Measurements from ENCODE around the gene FAM53B.

The FAM53B gene

GRCh38 chr10:124665091-124665490 is 79.1 kb downstream of the FAM53B start:
- no peak for DNase-seq (ENCODE audit: low read depth, low spot score)

GRCh38 chr10:124663766-124664360 is 80.3 kb downstream of the FAM53B start:
- no peak for DNase-seq (ENCODE audit: low read depth, low spot score)

- no peak for DNase-seq (ENCODE audit: low read depth, low spot score)
These were observed 81.0 kb downstream of the FAM53B start for GRCh38 chr10:124663228-124663627.

GRCh38 chr10:124661660-124662180 is 82.5 kb downstream of the FAM53B start:
- no peak for DNase-seq (ENCODE audit: low read depth, low spot score)

- no peak for DNase-seq (ENCODE audit: low read depth, low spot score)
These were observed 83.6 kb downstream of the FAM53B start for GRCh38 chr10:124660404-124661125.

- no peak for DNase-seq (ENCODE audit: low read depth, low spot score)
These were observed 84.8 kb downstream of the FAM53B start for GRCh38 chr10:124659380-124659779.

GRCh38 chr10:124658591-124659242 is 85.5 kb downstream of the FAM53B start:
- no peak for DNase-seq (ENCODE audit: low read depth, low spot score)

- DNase-seq (ENCODE audit: low read depth, low spot score): no peak
These were observed 86.4 kb downstream of the FAM53B start for GRCh38 chr10:124657806-124658205.

GRCh38 chr10:124656541-124656940 is 87.6 kb downstream of the FAM53B start:
- no peak for DNase-seq (ENCODE audit: low read depth, low spot score)

- DNase-seq (ENCODE audit: low read depth, low spot score): no peak
These were observed 88.1 kb downstream of the FAM53B start for GRCh38 chr10:124656113-124656490.

GRCh38 chr10:124655191-124656112 is 88.7 kb downstream of the FAM53B start:
- DNase-seq (ENCODE audit: low read depth, low spot score): no peak

GRCh38 chr10:124654686-124655085 is 89.5 kb downstream of the FAM53B start:
- DNase-seq (ENCODE audit: low read depth, low spot score): no peak

- DNase-seq (ENCODE audit: low read depth, low spot score): no peak
These were observed 90.1 kb downstream of the FAM53B start for GRCh38 chr10:124653811-124654651.

- no peak for DNase-seq (ENCODE audit: low read depth, low spot score)
These were observed 90.9 kb downstream of the FAM53B start for GRCh38 chr10:124653311-124653710.

- no peak for DNase-seq (ENCODE audit: low read depth, low spot score)
These were observed 91.5 kb downstream of the FAM53B start for GRCh38 chr10:124652701-124653100.

GRCh38 chr10:124652200-124652599 is 92.0 kb downstream of the FAM53B start:
- no peak for DNase-seq (ENCODE audit: low read depth, low spot score)

- DNase-seq (ENCODE audit: low read depth, low spot score): no peak
These were observed 92.7 kb downstream of the FAM53B start for GRCh38 chr10:124651402-124651891.

- no peak for DNase-seq (ENCODE audit: low read depth, low spot score)
These were observed 93.3 kb downstream of the FAM53B start for GRCh38 chr10:124650820-124651401.

- DNase-seq (ENCODE audit: low read depth, low spot score): no peak
These were observed 93.9 kb downstream of the FAM53B start for GRCh38 chr10:124650263-124650662.

GRCh38 chr10:124649214-124649613 is 95.0 kb downstream of the FAM53B start:
- no peak for DNase-seq (ENCODE audit: low read depth, low spot score)
